Effector memory CD4-positive, alpha-beta T cell (primary cell): ENCODE measurements around the gene NDOR1.
A peak's percentile ranks its signal among the peaks of the same experiment; 100 is the strongest.
"Not testable (repeated sequence)": the region's sequence is repeated elsewhere in the genome, so short reads cannot be mapped to it uniquely, and the experiment has no call there.

Experiments
- DNase-seq, 3 donors: peaks; one replicate each; pipeline ENCODE4 v3.0.0-alpha.2; 2020
- H3K27ac ChIP-seq: 2 replicates; pipeline ENCODE4 v1.7.0; 2013; ENCODE audit warnings: mild to moderate bottlenecking, low read length, moderate library complexity; ENCODE audit not compliant: insufficient read depth, poor library complexity, severe bottlenecking
- H3K27me3 ChIP-seq: replicated peaks from 2 replicates; pipeline ENCODE4 v1.7.0; 2013; ENCODE audit warnings: mild to moderate bottlenecking, low read length; ENCODE audit not compliant: insufficient read depth, control insufficient read depth, poor library complexity, severe bottlenecking
- H3K36me3 ChIP-seq: 2 replicates; pipeline ENCODE4 v1.7.0; 2013; ENCODE audit warnings: mild to moderate bottlenecking, low read length, moderate library complexity; ENCODE audit not compliant: control insufficient read depth, insufficient read depth
- H3K4me1 ChIP-seq: 2 replicates; pipeline ENCODE4 v1.7.0; 2013; ENCODE audit warnings: low read length, mild to moderate bottlenecking; ENCODE audit not compliant: control insufficient read depth, insufficient read depth, poor library complexity, severe bottlenecking
- H3K4me3 ChIP-seq: 2 replicates; pipeline ENCODE4 v1.7.0; 2013; ENCODE audit warnings: low read length, low read depth, mild to moderate bottlenecking; ENCODE audit not compliant: insufficient read depth, poor library complexity, severe bottlenecking
- H3K9me3 ChIP-seq: 2 replicates; pipeline ENCODE4 v1.7.0; 2013; ENCODE audit warnings: mild to moderate bottlenecking, low read length, moderate library complexity; ENCODE audit not compliant: control insufficient read depth

Gene NDOR1

GRCh38 chr9:137233143-137233980 lies 27.9 kb downstream of the NDOR1 start:
- Histone ChIP-seq H3K27me3 (peaks cover 4% of the 10 kb centered on the region), H3K27ac (no peak overlapping the region), H3K4me1 (peaks cover 10% of the 10 kb centered on the region), H3K9me3 (no peaks in the 10 kb centered on the region), H3K36me3 (no peaks in the 10 kb centered on the region), H3K4me3 (no peak overlapping the region)
- DNase-seq: no peak

GRCh38 chr9:137234055-137234697 lies 28.7 kb downstream of the NDOR1 start:
- Histone ChIP-seq H3K9me3 (no peaks in the 10 kb centered on the region), H3K36me3 (no peaks in the 10 kb centered on the region), H3K27me3 (peaks cover 4% of the 10 kb centered on the region), H3K27ac (no peak overlapping the region), H3K4me1 (peaks cover 13% of the 10 kb centered on the region), H3K4me3 (no peak overlapping the region)
- DNase-seq: no peak

DNA sequence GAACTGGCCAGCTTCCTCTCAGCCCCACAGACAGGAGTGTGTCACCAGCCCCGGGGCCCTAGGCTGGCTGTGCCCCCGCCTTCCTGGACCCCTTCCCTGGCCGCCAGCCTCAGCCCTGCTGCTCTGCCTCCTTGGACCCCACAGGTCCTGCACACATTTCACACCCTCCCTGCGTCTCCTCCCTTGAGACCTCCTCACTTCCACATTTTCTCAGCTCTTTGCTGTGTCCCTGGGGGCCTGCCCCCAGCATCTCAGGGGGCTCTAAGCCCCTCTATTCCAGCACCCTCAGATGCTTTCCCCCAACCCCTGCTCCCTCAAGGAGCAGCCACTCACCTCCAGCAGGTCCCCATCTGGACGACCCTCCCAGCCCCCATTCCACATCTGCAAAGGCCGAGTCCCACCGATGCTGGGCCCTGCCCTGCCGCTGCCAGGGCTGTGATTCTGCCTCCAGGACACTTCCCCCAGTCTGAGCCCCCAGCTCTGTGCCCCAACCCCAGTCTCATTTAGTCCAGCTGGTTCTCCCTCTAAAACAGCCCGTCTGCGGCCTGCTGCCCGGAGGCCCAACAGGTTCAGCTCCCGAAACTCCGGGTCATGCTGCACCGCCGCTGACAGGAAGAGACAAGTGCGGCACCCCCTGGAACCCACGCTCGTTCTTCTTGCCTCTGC lies 29.4 kb downstream of the NDOR1 start:
- peaks cover 13% of the 10 kb centered on the region for H3K4me1 ChIP-seq

GRCh38 chr9:137235424-137236237 lies 30.1 kb downstream of the NDOR1 start:
- no peak overlapping the region for H3K27ac ChIP-seq
- DNase-seq: no peak
- no peaks in the 10 kb centered on the region for H3K9me3 ChIP-seq
- H3K4me3 ChIP-seq: no peak overlapping the region
- H3K36me3 ChIP-seq: no peaks in the 10 kb centered on the region
- H3K27me3 ChIP-seq: no peaks in the 10 kb centered on the region
- peaks cover 13% of the 10 kb centered on the region for H3K4me1 ChIP-seq

More for the DNA sequence above, 29.4 kb downstream of the NDOR1 start:
- peaks cover 4% of the 10 kb centered on the region for H3K27me3 ChIP-seq
- H3K36me3 ChIP-seq: no peaks in the 10 kb centered on the region
- no peak overlapping the region for H3K4me3 ChIP-seq
- H3K27ac ChIP-seq: no peak overlapping the region
- no peak for DNase-seq
- no peaks in the 10 kb centered on the region for H3K9me3 ChIP-seq

DNA sequence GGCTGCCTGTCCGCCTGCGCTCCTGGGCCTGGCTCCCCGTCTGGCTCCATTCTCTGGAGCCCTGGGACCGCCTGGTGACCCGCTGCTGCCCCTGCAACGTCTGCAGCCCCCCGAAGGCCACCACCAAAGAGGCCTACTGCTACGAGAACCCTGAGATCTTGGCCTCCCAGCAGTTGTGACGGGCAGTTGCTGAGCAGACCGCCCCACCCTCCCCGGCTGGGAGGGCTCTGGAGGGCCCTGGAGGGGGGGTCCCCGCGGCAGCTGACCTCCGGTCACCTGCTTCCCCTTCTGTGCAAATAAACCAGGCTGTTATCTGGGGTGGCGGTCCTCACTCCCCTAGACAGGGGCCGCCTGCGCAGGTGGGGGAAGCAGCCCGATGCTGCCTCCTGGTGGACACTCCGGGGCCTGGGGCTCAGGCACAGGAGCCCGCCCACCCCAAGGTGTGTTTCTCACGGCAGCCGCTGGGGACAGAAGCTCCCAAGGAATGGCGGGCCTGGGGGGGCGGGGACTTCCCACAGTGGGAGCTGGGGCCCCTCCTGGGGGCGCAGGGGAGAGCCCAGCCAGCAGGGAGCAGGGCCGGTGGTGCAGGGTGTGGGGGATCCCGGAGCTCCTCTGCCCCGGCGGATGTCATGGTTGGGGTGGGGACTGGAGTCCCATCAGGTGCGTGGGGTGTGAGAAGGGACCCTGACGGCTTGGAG lies 30.9 kb downstream of the NDOR1 start:
- Histone ChIP-seq H3K4me3 (no peak overlapping the region), H3K9me3 (no peaks in the 10 kb centered on the region), H3K36me3 (no peaks in the 10 kb centered on the region), H3K4me1 (peaks cover 13% of the 10 kb centered on the region), H3K27me3 (no peaks in the 10 kb centered on the region), H3K27ac (no peak overlapping the region)
- DNase-seq: peak; percentile 77 to 86 (median 81)

- no peak overlapping the region for H3K4me3 ChIP-seq
- H3K36me3 ChIP-seq: peaks cover 1% of the 10 kb centered on the region
- peaks cover 17% of the 10 kb centered on the region for H3K4me1 ChIP-seq
- H3K27me3 ChIP-seq: no peaks in the 10 kb centered on the region
- no peak for DNase-seq
- H3K27ac ChIP-seq: no peak overlapping the region
- H3K9me3 ChIP-seq: no peaks in the 10 kb centered on the region
These were observed 31.5 kb downstream of the NDOR1 start for GRCh38 chr9:137236936-137237421.

DNA sequence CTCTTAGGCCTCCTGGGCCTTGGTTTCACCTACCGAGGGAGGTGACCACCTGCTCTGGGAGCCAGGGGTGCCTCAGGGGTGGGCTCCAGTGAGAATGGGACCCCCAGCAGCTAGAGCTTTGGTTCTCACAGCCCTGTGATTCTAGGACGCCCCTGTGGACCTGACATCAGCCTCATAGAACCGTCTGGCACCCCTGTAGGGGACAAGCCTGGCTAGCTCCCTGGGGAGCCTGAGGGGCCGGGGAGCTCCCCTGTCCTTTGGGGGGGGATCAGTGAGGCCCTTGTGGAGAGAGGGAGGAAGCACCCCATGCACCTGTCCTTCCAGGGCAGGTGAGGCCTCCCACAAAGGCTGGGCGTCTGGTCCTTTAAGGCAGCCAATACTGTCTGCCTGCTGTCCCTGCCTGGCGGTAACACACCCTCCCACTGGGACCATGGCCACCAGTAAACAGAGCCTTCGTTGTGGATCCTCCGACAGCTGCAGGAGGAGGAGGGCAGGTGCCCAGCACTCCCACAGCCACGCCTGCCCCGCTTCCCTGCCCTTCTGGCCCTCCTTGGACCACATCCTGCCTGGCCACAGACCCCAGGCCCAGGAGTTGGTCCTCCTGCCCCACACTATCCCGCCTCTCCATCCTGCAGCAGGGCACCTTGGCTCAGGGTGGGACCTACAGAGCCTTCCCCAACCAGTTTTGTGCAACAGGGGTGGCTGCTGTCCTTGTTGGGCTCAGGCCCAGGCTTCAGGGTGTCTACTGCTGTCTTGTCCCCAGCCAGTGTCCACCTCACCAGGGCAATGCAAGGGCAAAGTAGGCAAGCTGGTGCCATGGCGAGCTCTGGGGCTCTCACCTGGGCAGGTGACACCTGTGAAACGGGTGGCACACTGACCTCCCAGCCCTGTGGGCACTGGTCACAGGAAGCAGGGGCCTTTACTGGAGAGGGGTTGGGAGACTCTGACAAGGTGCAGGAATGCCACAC lies 32.5 kb downstream of the NDOR1 start:
- Histone ChIP-seq H3K27me3 (no peaks in the 10 kb centered on the region), H3K36me3 (peaks cover 12% of the 10 kb centered on the region), H3K4me1 (peaks cover 27% of the 10 kb centered on the region), H3K4me3 (no peak overlapping the region), H3K27ac (no peak overlapping the region), H3K9me3 (no peaks in the 10 kb centered on the region)
- no peak for DNase-seq

GRCh38 chr9:137239541-137240200 lies 34.2 kb downstream of the NDOR1 start:
- Histone ChIP-seq H3K4me1 (peaks cover 27% of the 10 kb centered on the region), H3K4me3 (peak overlapping the region; percentile 63), H3K36me3 (peaks cover 22% of the 10 kb centered on the region), H3K27ac (peak overlapping the region; percentile 81)
- not testable (repeated sequence) for DNase-seq, H3K27me3 ChIP-seq, H3K9me3 ChIP-seq
